ENCODE data around the gene FAM170B. TPM values are rescaled to one million over a fixed set of nuclear protein-coding genes. Genes with fewer than 3 reads are reported as not detected.

Gene FAM170B
- total and polyA plus RNA-seq, 5 experiments from 2014 or later: not detected

GRCh38 chr10:49140304-49141177 is 6.7 kb upstream of the FAM170B start:
- Mint-ChIP-seq H3K9me3 (peaks cover 0 to 6% (median 0%) of the 10 kb centered on the region in 9 donors), H3K27me3 (peaks cover 0 to 4% (median 2%) of the 10 kb centered on the region in 5 donors), H3K4me3 (no peak overlapping the region), H3K4me1 (peaks cover 0 to 7% (median 0%) of the 10 kb centered on the region in 4 donors), H3K36me3 (no peaks in the 10 kb centered on the region), H3K27ac (no peak overlapping the region)
- ATAC-seq (no peak), DNase-seq (no peak)
- POLR2A ChIA-PET: no interaction called here

- DNase-seq: no peak
- ATAC-seq: no peak
- H3K27ac Mint-ChIP-seq: no peak overlapping the region
Observed at GRCh38 chr10:49139846-49140195, 6.0 kb upstream of the FAM170B start.

GRCh38 chr10:49139028-49139845 is 5.4 kb upstream of the FAM170B start:
- H3K36me3 Mint-ChIP-seq: no peaks in the 10 kb centered on the region
- no peak overlapping the region for H3K4me3 Mint-ChIP-seq
- H3K27ac Mint-ChIP-seq: no peak overlapping the region
- DNase-seq (no peak), ATAC-seq (no peak)
- H3K27me3 Mint-ChIP-seq: peaks cover 2 to 15% (median 4%) of the 10 kb centered on the region in 5 donors
- H3K4me1 Mint-ChIP-seq: peaks cover 0 to 19% (median 0%) of the 10 kb centered on the region in 4 donors
- POLR2A ChIA-PET: no interaction called here
- peaks cover 0 to 6% (median 0%) of the 10 kb centered on the region in 9 donors for H3K9me3 Mint-ChIP-seq

More at GRCh38 chr10:49139846-49140195, 6.0 kb upstream of the FAM170B start:
- Mint-ChIP-seq H3K4me3 (no peak overlapping the region), H3K4me1 (peaks cover 0 to 13% (median 0%) of the 10 kb centered on the region in 4 donors), H3K36me3 (no peaks in the 10 kb centered on the region), H3K9me3 (peaks cover 0 to 6% (median 0%) of the 10 kb centered on the region in 9 donors), H3K27me3 (peaks cover 0 to 10% (median 3%) of the 10 kb centered on the region in 5 donors)
- POLR2A ChIA-PET: no interaction called here

- POLR2A ChIA-PET: no interaction called here
- peaks cover 0 to 22% (median 0%) of the 10 kb centered on the region in 4 donors for H3K4me1 Mint-ChIP-seq
- ATAC-seq (no peak), DNase-seq (no peak)
- H3K27me3 Mint-ChIP-seq: peaks cover 2 to 22% (median 9%) of the 10 kb centered on the region in 5 donors
- no peak overlapping the region for H3K4me3 Mint-ChIP-seq
- H3K36me3 Mint-ChIP-seq: no peaks in the 10 kb centered on the region
- peaks cover 0 to 6% (median 0%) of the 10 kb centered on the region in 9 donors for H3K9me3 Mint-ChIP-seq
- no peak overlapping the region for H3K27ac Mint-ChIP-seq
Observed at GRCh38 chr10:49138361-49138891, 4.6 kb upstream of the FAM170B start.

- no peak overlapping the region for H3K27ac Mint-ChIP-seq
- peaks cover 0 to 22% (median 0%) of the 10 kb centered on the region in 4 donors for H3K4me1 Mint-ChIP-seq
- no peak overlapping the region for H3K4me3 Mint-ChIP-seq
- H3K27me3 Mint-ChIP-seq: peaks cover 2 to 22% (median 9%) of the 10 kb centered on the region in 5 donors
- POLR2A ChIA-PET: no interaction called here
- ATAC-seq (no peak), DNase-seq (no peak)
- H3K36me3 Mint-ChIP-seq: no peaks in the 10 kb centered on the region
- H3K9me3 Mint-ChIP-seq: peaks cover 0 to 6% (median 0%) of the 10 kb centered on the region in 9 donors
Observed at GRCh38 chr10:49136525-49136924, 2.7 kb upstream of the FAM170B start.

DNA sequence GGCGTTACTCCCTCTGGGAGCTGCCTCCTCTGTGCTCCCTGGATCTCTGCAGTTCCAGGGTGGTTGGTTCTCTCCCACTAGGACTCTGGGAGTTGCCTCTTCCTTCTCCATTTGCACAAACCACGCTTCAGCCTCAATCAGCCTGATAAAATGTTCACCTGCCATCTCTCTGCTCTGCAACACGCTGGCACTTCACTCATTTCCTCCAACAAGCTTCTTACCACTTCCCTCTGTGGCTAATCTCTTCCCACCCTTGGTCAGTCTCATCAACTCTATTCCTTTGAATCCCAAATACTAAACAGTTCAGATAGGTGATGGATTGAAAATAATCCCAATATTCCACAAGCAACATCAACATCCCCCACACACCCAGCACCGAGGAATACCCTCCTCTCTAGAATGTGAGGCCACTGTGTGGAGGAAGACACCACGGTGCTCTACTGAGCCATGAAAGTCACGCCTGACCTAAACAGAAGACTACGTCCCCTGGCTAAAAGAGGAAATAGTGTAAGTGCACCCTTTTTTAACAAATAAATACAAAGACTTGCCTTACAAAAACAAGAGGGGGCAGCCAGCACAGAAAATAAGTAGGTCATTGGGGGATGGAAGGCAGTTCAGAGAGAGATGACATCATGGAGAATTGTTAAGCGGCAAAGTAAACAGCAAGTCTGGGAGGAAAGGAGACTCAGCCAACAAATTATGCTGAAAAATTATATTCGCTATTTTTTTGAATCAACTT is 1.9 kb upstream of the FAM170B start:
- Mint-ChIP-seq H3K4me1 (peaks cover 0 to 22% (median 0%) of the 10 kb centered on the region in 4 donors), H3K9me3 (peaks cover 0 to 6% (median 0%) of the 10 kb centered on the region in 9 donors), H3K36me3 (no peaks in the 10 kb centered on the region), H3K27me3 (peaks cover 2 to 22% (median 12%) of the 10 kb centered on the region in 5 donors), H3K4me3 (peak overlapping the region in 1 of 10 donors; percentile 66), H3K27ac (peak overlapping the region in 1 of 10 donors; percentile 76)
- POLR2A ChIA-PET: no interaction called here
- no peak for DNase-seq
- ATAC-seq: no peak

- Mint-ChIP-seq H3K9me3 (peaks cover 0 to 6% (median under 1%) of the 10 kb centered on the region in 9 donors), H3K27me3 (peaks cover 3 to 28% (median 20%) of the 10 kb centered on the region in 5 donors), H3K36me3 (no peaks in the 10 kb centered on the region), H3K4me1 (peaks cover 0 to 22% (median 0%) of the 10 kb centered on the region in 4 donors), H3K27ac (no peak overlapping the region), H3K4me3 (no peak overlapping the region)
- ATAC-seq: no peak
- POLR2A ChIA-PET: no interaction called here
- no peak for DNase-seq
Observed at GRCh38 chr10:49134327-49134726, 506 bp upstream of the FAM170B start.

GRCh38 chr10:49132362-49132737 is 1.5 kb downstream of the FAM170B start:
- Mint-ChIP-seq H3K27ac (no peak overlapping the region), H3K36me3 (no peaks in the 10 kb centered on the region), H3K4me1 (peaks cover 0 to 22% (median 0%) of the 10 kb centered on the region in 4 donors), H3K9me3 (peaks cover 0 to 16% (median 5%) of the 10 kb centered on the region in 9 donors), H3K4me3 (no peak overlapping the region), H3K27me3 (peaks cover 9 to 44% (median 29%) of the 10 kb centered on the region in 5 donors)
- ATAC-seq (no peak), DNase-seq (no peak)
- POLR2A ChIA-PET: no interaction called here

- DNase-seq (no peak), ATAC-seq (no peak)
- H3K4me1 Mint-ChIP-seq: peaks cover 0 to 22% (median 0%) of the 10 kb centered on the region in 4 donors
- POLR2A ChIA-PET: no interaction called here
- peaks cover 0 to 16% (median 5%) of the 10 kb centered on the region in 9 donors for H3K9me3 Mint-ChIP-seq
- peak overlapping the region in 1 of 10 donors; percentile 37 for H3K27ac Mint-ChIP-seq
- peaks cover 9 to 44% (median 29%) of the 10 kb centered on the region in 5 donors for H3K27me3 Mint-ChIP-seq
- no peaks in the 10 kb centered on the region for H3K36me3 Mint-ChIP-seq
- no peak overlapping the region for H3K4me3 Mint-ChIP-seq
Observed at GRCh38 chr10:49131507-49132361, 2.1 kb downstream of the FAM170B start.

DNA sequence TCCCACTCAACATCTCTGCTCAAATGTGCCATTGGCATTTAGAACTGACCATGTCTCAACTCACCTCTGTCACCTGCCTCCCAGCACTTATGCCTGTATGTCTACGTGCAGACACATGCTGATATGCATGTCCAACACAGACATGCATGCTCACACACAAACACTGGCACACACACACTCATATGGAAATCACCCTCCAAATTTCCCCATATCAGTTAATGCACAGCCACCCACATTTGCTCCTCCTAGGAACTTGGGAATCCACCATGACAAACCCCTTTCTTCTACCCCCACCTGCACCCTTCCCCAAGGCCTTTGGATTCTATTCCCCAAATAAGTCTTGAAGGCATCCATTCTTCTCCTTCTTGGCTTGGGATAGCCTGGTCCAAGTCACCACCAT is 4.4 kb downstream of the FAM170B start:
- peaks cover 7 to 30% (median 26%) of the 10 kb centered on the region in 5 donors for H3K27me3 Mint-ChIP-seq
- ATAC-seq (no peak), DNase-seq (no peak)
- POLR2A ChIA-PET: no interaction called here
- H3K27ac Mint-ChIP-seq: no peak overlapping the region
- no peak overlapping the region for H3K4me3 Mint-ChIP-seq
- H3K4me1 Mint-ChIP-seq: peaks cover 0 to 4% (median 0%) of the 10 kb centered on the region in 4 donors
- H3K9me3 Mint-ChIP-seq: peaks cover 0 to 16% (median 5%) of the 10 kb centered on the region in 9 donors
- no peaks in the 10 kb centered on the region for H3K36me3 Mint-ChIP-seq

- POLR2A ChIA-PET: no interaction called here
- ATAC-seq: no peak
- H3K27ac Mint-ChIP-seq: no peak overlapping the region
Observed at GRCh38 chr10:49128854-49129253, 5.0 kb downstream of the FAM170B start.

More at GRCh38 chr10:49128854-49129253, 5.0 kb downstream of the FAM170B start:
- no peaks in the 10 kb centered on the region for H3K36me3 Mint-ChIP-seq
- DNase-seq: no peak
- peaks cover 0 to 16% (median 5%) of the 10 kb centered on the region in 9 donors for H3K9me3 Mint-ChIP-seq
- no peak overlapping the region for H3K4me3 Mint-ChIP-seq
- H3K4me1 Mint-ChIP-seq: no peaks in the 10 kb centered on the region
- H3K27me3 Mint-ChIP-seq: peaks cover 7 to 25% (median 22%) of the 10 kb centered on the region in 5 donors

All from naive thymus-derived CD8-positive, alpha-beta T cell (primary cell).